ENCODE results near the gene CABP7.

CABP7 gene

DNA sequence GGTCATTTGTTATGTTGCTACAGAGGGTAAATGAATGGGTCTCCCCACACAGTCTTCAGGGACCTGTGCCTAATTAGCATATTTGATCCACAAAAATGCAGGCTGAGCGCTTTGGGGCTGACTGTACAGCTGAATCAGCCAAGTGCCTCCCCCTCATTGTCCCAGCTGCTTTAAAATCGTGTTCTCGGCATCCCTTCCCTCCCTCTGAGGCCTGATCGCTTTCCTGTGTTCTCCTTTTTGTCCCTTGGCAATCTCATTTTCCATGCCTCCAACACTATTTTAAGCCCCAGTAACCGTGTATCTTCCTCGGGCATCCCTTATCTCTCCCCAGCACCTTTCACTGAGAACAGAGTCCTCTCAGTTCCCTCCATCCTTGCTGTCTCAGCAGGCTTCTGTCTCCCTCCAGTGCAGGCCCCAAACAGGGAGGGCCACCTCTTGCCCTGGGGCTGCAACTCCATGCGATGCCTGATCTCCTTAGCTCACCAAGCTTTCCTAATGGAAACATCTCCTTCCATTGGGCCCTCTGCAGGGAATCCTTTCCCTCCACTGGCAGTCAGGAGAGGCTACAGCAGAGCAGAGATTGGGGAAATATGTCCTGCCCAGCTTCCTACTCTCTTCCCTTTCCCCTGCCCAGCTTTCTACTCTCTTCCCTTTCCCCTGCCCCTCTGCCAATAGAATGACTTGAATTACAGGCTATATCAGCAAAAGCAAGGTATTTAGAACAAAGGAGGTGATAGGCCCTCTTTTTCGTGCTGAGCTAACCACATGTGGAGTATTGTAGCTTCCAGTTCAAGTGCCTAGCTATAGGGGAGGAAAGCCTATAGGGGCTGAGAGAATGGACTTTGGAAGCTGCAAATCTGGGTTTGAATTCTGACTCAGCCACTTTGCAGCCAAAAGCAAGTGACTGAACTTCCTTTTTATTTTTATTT, 61.2 kb downstream of the CABP7 start:
- peak; percentile 57 for DNase-seq (ENCODE audit: low spot score)
